GM18508 (cell line): ENCODE results near the gene GRID2.

ENCODE experiments used
- ATAC-seq: cut with Tn5 transposase; IDR thresholded peaks from one replicate; pipeline ENCODE4 v1.9.1; 2021; ENCODE audit warnings: moderate number of reproducible peaks; ENCODE audit not compliant: insufficient read depth, unreplicated experiment

Gene GRID2

GRCh38 chr4:93031431-93032098 lies 727.8 kb downstream of the GRID2 start:
- no peak for ATAC-seq

GRCh38 chr4:93042746-93043145 lies 739.0 kb downstream of the GRID2 start:
- ATAC-seq = no peak

GRCh38 chr4:93053140-93053539 lies 749.4 kb downstream of the GRID2 start:
- no peak for ATAC-seq

GRCh38 chr4:93061826-93062225 lies 758.1 kb downstream of the GRID2 start:
- ATAC-seq = no peak

GRCh38 chr4:93063325-93063724 lies 759.6 kb downstream of the GRID2 start:
- no peak for ATAC-seq

GRCh38 chr4:93065790-93066189 lies 762.0 kb downstream of the GRID2 start:
- no peak for ATAC-seq

DNA sequence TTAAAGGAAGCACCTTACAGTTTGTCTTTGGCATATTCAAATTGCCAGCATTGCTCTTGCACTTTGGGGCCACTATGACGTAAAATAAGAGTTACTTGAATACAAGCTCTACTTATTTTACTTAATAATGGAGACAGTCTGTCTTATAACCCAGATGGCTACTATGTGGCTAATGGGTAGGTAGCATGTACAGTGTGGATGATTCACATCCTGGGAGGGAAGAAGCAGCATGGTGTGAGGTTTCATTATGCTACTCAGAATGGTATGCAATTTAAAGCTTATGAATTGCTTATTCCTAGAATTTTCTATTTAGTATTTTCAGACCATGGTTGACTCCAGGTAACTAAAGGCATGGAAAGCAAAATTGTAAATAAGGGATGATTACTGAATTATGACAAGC lies 763.0 kb downstream of the GRID2 start:
- no peak for ATAC-seq

DNA sequence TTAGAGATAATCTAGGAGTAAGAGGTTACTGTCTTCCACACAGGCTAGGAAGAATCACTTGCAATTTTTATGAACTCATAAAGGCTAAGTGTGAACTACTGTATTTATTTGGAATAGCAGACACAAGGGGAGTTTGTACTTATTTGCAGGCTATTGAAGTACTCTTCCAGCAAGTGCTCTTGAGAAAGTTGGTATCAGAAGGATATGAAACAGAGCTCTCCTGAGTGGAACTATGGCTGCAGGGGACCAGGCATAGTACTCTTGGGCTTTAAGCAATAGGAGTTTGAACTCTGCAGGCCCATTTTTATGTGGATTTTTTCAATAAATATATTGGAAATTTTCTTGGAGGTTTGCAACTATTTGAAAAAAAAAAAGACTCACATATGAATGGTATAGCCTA lies 768.5 kb downstream of the GRID2 start:
- ATAC-seq = no peak

DNA sequence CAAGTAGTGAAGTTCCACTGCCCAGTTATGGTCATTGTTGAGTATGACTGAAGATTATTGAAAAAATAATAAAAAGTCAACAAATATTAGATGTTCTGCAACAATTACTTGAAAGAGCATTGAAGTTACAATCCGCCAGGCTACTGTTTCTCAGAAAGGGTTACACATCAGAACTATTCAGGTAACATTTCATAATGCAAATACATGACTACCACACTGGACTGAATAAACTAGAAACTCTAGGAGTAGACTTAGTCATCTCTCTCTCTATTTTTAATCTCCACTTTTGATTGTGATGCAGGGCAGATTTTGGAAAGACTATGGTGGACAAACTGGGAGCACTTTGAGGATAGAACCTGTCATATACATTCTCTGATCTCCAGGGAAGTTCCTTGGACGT lies 776.5 kb downstream of the GRID2 start:
- ATAC-seq = no peak

DNA sequence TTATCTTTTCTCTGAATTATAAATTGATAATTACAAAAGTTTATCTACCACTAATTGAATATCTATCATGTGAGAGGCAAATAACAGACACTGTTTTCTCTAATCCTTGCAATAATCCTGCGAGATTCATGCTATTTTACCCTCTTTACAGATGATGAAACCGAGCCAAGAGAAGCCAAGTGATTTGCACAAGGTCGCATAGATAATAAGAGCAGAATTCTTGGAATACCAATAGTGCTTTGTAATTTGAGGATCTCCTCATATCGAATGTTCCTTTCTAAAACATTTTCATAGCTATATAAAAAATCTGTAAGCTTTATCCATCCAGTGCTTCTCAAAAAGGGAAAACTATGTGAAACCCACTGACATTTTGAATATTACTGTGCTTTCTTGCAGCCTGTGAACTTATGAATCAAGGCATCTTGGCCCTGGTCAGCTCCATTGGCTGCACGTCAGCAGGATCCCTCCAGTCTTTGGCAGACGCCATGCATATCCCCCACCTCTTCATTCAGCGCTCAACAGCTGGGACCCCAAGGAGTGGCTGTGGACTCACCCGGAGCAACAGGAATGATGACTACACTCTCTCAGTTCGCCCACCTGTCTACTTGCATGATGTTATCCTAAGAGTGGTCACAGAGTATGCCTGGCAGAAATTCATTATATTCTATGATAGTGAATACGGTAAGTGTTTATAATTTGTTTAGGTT lies 781.0 kb downstream of the GRID2 start:
- no peak for ATAC-seq

- ATAC-seq = no peak
Measured at GRCh38 chr4:93086356-93086755, 782.6 kb downstream of the GRID2 start.

DNA sequence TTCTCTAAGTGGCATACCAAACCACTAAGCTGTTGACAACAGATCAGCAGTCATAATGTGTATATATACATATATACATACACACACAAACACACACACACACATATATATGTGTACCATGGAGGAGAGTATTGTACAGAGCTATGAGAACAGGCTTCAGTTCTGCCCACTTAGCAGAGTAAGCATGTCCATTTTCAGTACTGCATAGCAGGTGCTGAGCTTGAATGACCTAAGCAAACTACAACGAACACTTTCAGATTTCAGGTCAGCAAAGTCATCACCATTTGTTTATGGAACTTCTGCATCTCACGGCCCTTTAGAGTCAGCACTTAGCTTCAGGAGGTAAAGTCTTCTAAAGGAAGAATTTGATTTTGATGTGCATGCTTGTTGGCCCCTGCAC lies 789.0 kb downstream of the GRID2 start:
- ATAC-seq = no peak

- ATAC-seq = no peak
Measured at GRCh38 chr4:93103042-93103441, 799.3 kb downstream of the GRID2 start.

DNA sequence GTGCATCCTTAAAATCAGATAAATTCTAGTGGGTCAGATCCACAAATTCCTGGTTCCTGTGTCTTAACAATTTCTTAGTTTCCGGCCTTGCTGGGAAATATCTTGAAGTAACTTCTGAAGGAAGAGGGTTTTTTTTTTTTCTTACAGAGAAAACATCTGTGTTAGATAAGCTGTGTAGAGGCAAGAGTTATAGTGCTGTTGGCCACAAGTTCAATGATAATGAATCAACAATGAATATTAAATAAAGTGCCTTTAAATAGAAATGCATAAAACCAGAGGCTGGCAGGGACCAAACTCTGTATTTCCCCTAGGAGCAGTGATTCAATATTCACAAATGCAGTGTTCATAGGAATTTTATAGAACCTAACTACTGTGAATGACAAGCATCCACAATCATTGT lies 812.9 kb downstream of the GRID2 start:
- no peak for ATAC-seq

DNA sequence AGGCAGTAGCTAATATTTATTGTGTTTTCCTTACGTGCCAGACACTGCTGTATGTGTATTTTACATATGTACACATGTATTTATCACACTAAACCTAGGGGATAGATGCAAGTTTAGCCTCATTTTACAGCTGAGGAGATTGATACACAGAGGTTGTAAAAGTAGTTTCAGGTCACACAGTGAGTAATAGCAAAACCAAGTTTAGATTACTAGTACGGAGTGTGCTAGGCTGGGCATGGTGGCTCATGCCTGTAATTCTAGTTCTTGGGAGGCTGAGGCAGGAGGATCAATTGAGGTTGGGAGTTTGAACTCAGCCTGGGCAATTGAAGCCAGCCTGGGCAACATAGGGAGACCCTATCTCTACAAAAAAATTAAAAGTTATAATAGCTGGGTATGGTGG lies 823.7 kb downstream of the GRID2 start:
- ATAC-seq = no peak

- no peak for ATAC-seq
Measured at GRCh38 chr4:93132631-93133030, 828.9 kb downstream of the GRID2 start.

DNA sequence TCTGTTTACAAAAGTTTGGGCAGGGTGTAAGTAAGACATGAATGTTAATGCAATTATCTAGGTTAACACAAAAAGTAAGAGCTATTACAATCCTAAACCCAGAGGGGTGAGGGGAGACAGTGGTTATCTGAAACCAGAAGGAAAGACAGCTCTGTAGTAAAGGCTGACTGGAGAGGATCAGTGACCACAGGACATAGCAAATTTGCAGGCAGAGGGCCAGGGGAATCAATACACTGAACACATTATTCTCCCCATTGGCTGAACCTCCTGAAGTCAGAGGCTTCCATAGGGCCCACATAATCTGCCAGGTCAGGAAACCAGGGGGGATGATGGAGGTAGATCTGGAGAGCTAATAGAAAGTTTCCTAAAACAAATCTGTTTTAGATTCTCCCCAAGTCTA lies 835.4 kb downstream of the GRID2 start:
- no peak for ATAC-seq

- no peak for ATAC-seq
Measured at GRCh38 chr4:93143902-93144301, 840.1 kb downstream of the GRID2 start.

DNA sequence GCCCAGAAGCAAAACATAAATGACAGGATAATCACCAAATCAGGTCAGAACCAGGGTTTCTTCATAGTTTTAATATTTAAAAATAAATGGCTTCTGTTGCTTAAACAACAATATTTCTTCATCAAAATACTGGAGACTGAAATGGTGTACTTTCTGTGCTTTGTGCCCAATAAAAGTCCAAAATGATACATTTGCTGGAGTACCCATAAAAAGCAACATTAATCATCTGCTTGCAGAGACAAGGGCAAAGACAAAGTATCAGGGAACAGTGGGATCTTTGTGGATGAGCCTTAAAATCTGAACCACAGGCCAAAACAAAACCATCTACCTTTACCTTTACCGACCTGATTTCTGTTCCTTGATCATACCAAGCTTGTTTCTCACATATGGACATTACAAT lies 840.9 kb downstream of the GRID2 start:
- no peak for ATAC-seq

GRCh38 chr4:93147524-93148212 lies 843.9 kb downstream of the GRID2 start:
- ATAC-seq = no peak

DNA sequence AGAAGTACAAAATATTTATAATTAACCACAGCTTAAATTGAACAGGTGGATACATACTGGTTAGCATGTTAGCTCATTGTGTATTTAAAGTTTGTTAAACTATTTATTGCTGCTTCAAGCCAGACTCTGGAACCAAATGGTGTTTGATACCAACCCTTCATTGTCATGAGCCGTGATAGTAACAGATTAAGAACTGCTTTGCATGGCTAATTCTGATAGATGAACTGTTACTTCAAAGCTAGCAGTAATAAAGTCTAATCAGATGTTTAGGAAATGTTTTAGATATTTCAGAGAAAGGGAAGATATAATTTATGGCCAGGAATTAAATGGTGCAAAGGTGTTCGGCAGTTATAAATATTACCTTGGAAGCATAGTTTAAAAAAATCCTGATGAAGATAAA lies 848.7 kb downstream of the GRID2 start:
- ATAC-seq = no peak

- ATAC-seq = no peak
Measured at GRCh38 chr4:93157986-93158385, 854.2 kb downstream of the GRID2 start.
